Activated naive CD8-positive, alpha-beta T cell treated with anti-CD3 and anti-CD28 coated beads for 36 hours (primary cell): Measurements from ENCODE around the gene ENTPD6. TPM values are rescaled to one million over a fixed set of nuclear protein-coding genes. Genes with fewer than 3 reads are reported as not detected.

Source experiments
- DNase-seq: peaks from one replicate; pipeline ENCODE4 v3.0.0; 2021
- H3K27ac Mint-ChIP-seq: one replicate; pipeline ENCODE4 v1.8.0; 2022; ENCODE audit warnings: mild to moderate bottlenecking, moderate library complexity, mixed read lengths
- H3K27me3 Mint-ChIP-seq: one replicate; pipeline ENCODE4 v1.8.0; 2022; ENCODE audit warnings: mild to moderate bottlenecking, mixed read lengths
- H3K36me3 Mint-ChIP-seq: one replicate; pipeline ENCODE4 v1.8.0; 2021; ENCODE audit warnings: mild to moderate bottlenecking, mixed read lengths
- H3K4me1 Mint-ChIP-seq: one replicate; pipeline ENCODE4 v1.8.0; 2021; ENCODE audit warnings: mixed read lengths
- H3K4me3 Mint-ChIP-seq: one replicate; pipeline ENCODE4 v1.8.0; 2022; ENCODE audit warnings: mild to moderate bottlenecking, moderate library complexity, mixed read lengths
- H3K9me3 Mint-ChIP-seq: one replicate; pipeline ENCODE4 v1.8.0; 2022; ENCODE audit warnings: mixed read lengths
- total RNA-seq, 2 experiments: library from RNA; stranded (reverse); gene quantifications; one replicate each; pipeline ENCODE4 v1.2.3, GENCODE V29; 2021

ENTPD6 gene
- total RNA-seq, 2 experiments from 2014 or later = 35.2 to 40.2 TPM

DNA sequence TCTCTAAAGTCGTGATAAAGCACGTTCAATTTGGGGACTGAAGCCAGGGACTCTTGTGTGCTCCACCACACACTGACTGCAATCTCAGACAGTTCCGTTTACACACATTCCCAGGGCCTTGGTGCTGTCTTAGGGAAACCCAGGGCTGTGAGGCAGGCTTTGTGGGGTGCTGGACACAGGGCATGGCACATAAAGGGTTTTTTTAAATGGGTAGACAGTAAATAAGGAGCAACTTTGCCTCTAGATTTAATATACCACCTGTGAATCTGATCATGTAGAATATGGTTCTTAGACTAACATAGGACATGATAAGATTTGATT, 2.3 kb downstream of the ENTPD6 start:
- peak overlapping the region; percentile 14 for H3K27ac Mint-ChIP-seq
- no peak for DNase-seq
- no peaks in the 10 kb centered on the region for H3K9me3 Mint-ChIP-seq
- H3K27me3 Mint-ChIP-seq = no peaks in the 10 kb centered on the region
- H3K4me1 Mint-ChIP-seq = peaks cover 35% of the 10 kb centered on the region
- H3K4me3 Mint-ChIP-seq = peak overlapping the region; percentile 6
- H3K36me3 Mint-ChIP-seq = peaks cover 6% of the 10 kb centered on the region

- Mint-ChIP-seq H3K9me3 (no peaks in the 10 kb centered on the region), H3K4me3 (no peak overlapping the region), H3K4me1 (peaks cover 41% of the 10 kb centered on the region), H3K27me3 (no peaks in the 10 kb centered on the region), H3K27ac (no peak overlapping the region), H3K36me3 (peaks cover 8% of the 10 kb centered on the region)
- DNase-seq = no peak
Observed at GRCh38 chr20:25198663-25199383, 3.3 kb downstream of the ENTPD6 start.

- H3K9me3 Mint-ChIP-seq = no peaks in the 10 kb centered on the region
- H3K27me3 Mint-ChIP-seq = no peaks in the 10 kb centered on the region
- DNase-seq = no peak
- H3K36me3 Mint-ChIP-seq = peaks cover 8% of the 10 kb centered on the region
- peaks cover 43% of the 10 kb centered on the region for H3K4me1 Mint-ChIP-seq
- no peak overlapping the region for H3K4me3 Mint-ChIP-seq
- H3K27ac Mint-ChIP-seq = no peak overlapping the region
Observed at GRCh38 chr20:25199473-25200260, 4.2 kb downstream of the ENTPD6 start.

- Mint-ChIP-seq H3K36me3 (peaks cover 6% of the 10 kb centered on the region), H3K4me3 (no peak overlapping the region), H3K27me3 (no peaks in the 10 kb centered on the region), H3K27ac (no peak overlapping the region), H3K9me3 (no peaks in the 10 kb centered on the region), H3K4me1 (peaks cover 32% of the 10 kb centered on the region)
- DNase-seq = no peak
Observed at GRCh38 chr20:25203089-25203488, 7.6 kb downstream of the ENTPD6 start.

GRCh38 chr20:25203871-25204320, 8.4 kb downstream of the ENTPD6 start:
- H3K4me1 Mint-ChIP-seq = peaks cover 28% of the 10 kb centered on the region
- H3K27me3 Mint-ChIP-seq = no peaks in the 10 kb centered on the region
- H3K36me3 Mint-ChIP-seq = peaks cover 6% of the 10 kb centered on the region
- no peak overlapping the region for H3K27ac Mint-ChIP-seq
- H3K9me3 Mint-ChIP-seq = no peaks in the 10 kb centered on the region
- no peak for DNase-seq
- no peak overlapping the region for H3K4me3 Mint-ChIP-seq

GRCh38 chr20:25204550-25205276, 9.2 kb downstream of the ENTPD6 start:
- no peaks in the 10 kb centered on the region for H3K27me3 Mint-ChIP-seq
- peak overlapping the region; percentile 7 for H3K27ac Mint-ChIP-seq
- H3K36me3 Mint-ChIP-seq = peaks cover 4% of the 10 kb centered on the region
- no peaks in the 10 kb centered on the region for H3K9me3 Mint-ChIP-seq
- H3K4me1 Mint-ChIP-seq = peaks cover 22% of the 10 kb centered on the region
- no peak overlapping the region for H3K4me3 Mint-ChIP-seq
- no peak for DNase-seq

GRCh38 chr20:25205277-25206062, 10.0 kb downstream of the ENTPD6 start:
- Mint-ChIP-seq H3K4me3 (no peak overlapping the region), H3K27me3 (no peaks in the 10 kb centered on the region), H3K9me3 (no peaks in the 10 kb centered on the region), H3K27ac (peak overlapping the region; percentile 7), H3K4me1 (peaks cover 18% of the 10 kb centered on the region), H3K36me3 (peaks cover 4% of the 10 kb centered on the region)
- DNase-seq = no peak

- H3K4me1 Mint-ChIP-seq = peaks cover 16% of the 10 kb centered on the region
- DNase-seq = no peak
- H3K36me3 Mint-ChIP-seq = peaks cover 4% of the 10 kb centered on the region
- no peak overlapping the region for H3K27ac Mint-ChIP-seq
- H3K9me3 Mint-ChIP-seq = no peaks in the 10 kb centered on the region
- H3K4me3 Mint-ChIP-seq = no peak overlapping the region
- no peaks in the 10 kb centered on the region for H3K27me3 Mint-ChIP-seq
Observed at GRCh38 chr20:25206063-25206403, 10.5 kb downstream of the ENTPD6 start.

GRCh38 chr20:25206548-25206947, 11.0 kb downstream of the ENTPD6 start:
- DNase-seq = no peak
- no peak overlapping the region for H3K27ac Mint-ChIP-seq

GRCh38 chr20:25207149-25207959, 11.8 kb downstream of the ENTPD6 start:
- Mint-ChIP-seq H3K4me1 (peaks cover 13% of the 10 kb centered on the region), H3K4me3 (no peak overlapping the region), H3K36me3 (peaks cover 7% of the 10 kb centered on the region), H3K27me3 (no peaks in the 10 kb centered on the region), H3K9me3 (no peaks in the 10 kb centered on the region), H3K27ac (no peak overlapping the region)
- DNase-seq = no peak

More at GRCh38 chr20:25206548-25206947, 11.0 kb downstream of the ENTPD6 start:
- Mint-ChIP-seq H3K27me3 (no peaks in the 10 kb centered on the region), H3K4me1 (peaks cover 15% of the 10 kb centered on the region), H3K9me3 (no peaks in the 10 kb centered on the region), H3K36me3 (peaks cover 5% of the 10 kb centered on the region), H3K4me3 (no peak overlapping the region)

DNA sequence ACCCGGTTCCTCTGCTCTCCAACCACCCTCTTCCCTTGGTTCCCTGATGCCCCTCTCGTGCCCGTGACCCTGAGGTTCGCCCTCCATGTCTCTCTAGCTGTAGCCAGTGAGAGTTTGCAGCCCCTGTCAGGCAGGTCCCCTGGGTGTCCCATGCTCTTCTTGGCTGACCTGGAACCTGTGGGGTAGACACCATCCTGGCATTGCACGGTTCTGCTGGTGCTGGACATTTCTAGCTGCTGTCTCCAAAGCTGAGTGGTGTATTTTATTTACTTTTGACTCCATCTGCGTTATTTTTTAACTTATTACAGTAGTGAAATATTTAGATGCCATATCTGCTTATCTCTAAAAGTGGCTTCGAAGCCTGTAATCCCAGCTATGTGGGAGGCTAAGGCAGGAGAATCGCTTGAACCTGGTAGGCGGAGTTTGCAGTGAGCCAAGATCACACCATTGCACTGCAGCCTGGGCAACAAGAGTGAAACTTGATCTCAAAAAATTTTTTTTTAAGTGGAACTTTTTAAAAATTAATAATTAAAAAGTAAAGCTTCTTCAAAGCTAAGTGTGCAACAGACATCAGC, 12.5 kb downstream of the ENTPD6 start:
- Mint-ChIP-seq H3K27me3 (no peaks in the 10 kb centered on the region), H3K4me1 (peaks cover 11% of the 10 kb centered on the region), H3K27ac (no peak overlapping the region), H3K4me3 (no peak overlapping the region), H3K36me3 (peaks cover 5% of the 10 kb centered on the region), H3K9me3 (no peaks in the 10 kb centered on the region)
- DNase-seq = no peak

DNA sequence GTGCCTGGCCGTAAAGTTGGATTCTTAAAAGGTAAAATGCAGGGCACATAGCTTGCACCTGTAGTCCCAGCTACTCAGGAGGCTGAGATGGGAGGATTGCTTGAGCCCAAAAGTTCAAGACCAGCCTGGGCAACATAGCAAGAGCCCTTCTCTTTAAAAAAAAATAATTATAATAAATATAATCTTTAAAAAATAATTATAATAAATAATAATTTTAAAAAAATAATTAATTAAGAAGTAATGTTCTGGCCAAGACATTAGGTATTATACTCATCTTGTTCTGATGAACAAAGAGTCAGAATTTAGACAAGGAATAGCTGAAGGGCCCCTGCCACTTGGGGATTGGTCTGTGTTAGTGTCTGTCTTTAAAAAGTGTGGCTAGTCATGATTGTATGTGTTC, 13.9 kb downstream of the ENTPD6 start:
- Mint-ChIP-seq H3K27me3 (no peaks in the 10 kb centered on the region), H3K36me3 (peaks cover 3% of the 10 kb centered on the region), H3K27ac (no peak overlapping the region), H3K4me3 (no peak overlapping the region), H3K4me1 (peaks cover 5% of the 10 kb centered on the region), H3K9me3 (no peaks in the 10 kb centered on the region)
- no peak for DNase-seq

- no peaks in the 10 kb centered on the region for H3K27me3 Mint-ChIP-seq
- H3K4me1 Mint-ChIP-seq = peaks cover 3% of the 10 kb centered on the region
- no peak overlapping the region for H3K27ac Mint-ChIP-seq
- no peak overlapping the region for H3K4me3 Mint-ChIP-seq
- H3K9me3 Mint-ChIP-seq = no peaks in the 10 kb centered on the region
- H3K36me3 Mint-ChIP-seq = peaks cover 3% of the 10 kb centered on the region
- no peak for DNase-seq
Observed at GRCh38 chr20:25209911-25210310, 14.4 kb downstream of the ENTPD6 start.

GRCh38 chr20:25211273-25211672, 15.8 kb downstream of the ENTPD6 start:
- no peaks in the 10 kb centered on the region for H3K4me1 Mint-ChIP-seq
- DNase-seq = no peak
- H3K9me3 Mint-ChIP-seq = no peaks in the 10 kb centered on the region
- peaks cover 3% of the 10 kb centered on the region for H3K36me3 Mint-ChIP-seq
- no peak overlapping the region for H3K27ac Mint-ChIP-seq
- no peak overlapping the region for H3K4me3 Mint-ChIP-seq
- H3K27me3 Mint-ChIP-seq = no peaks in the 10 kb centered on the region
